GM21786 (cell line): Measurements from ENCODE around the gene TEX30.
"Not testable (repeated sequence)": the region's sequence is repeated elsewhere in the genome, so short reads cannot be mapped to it uniquely, and the experiment has no call there.

ENCODE experiments used
- ATAC-seq: cut with Tn5 transposase; IDR thresholded peaks from one replicate; pipeline ENCODE4 v1.9.1; 2021; ENCODE audit not compliant: unreplicated experiment

The TEX30 gene

DNA sequence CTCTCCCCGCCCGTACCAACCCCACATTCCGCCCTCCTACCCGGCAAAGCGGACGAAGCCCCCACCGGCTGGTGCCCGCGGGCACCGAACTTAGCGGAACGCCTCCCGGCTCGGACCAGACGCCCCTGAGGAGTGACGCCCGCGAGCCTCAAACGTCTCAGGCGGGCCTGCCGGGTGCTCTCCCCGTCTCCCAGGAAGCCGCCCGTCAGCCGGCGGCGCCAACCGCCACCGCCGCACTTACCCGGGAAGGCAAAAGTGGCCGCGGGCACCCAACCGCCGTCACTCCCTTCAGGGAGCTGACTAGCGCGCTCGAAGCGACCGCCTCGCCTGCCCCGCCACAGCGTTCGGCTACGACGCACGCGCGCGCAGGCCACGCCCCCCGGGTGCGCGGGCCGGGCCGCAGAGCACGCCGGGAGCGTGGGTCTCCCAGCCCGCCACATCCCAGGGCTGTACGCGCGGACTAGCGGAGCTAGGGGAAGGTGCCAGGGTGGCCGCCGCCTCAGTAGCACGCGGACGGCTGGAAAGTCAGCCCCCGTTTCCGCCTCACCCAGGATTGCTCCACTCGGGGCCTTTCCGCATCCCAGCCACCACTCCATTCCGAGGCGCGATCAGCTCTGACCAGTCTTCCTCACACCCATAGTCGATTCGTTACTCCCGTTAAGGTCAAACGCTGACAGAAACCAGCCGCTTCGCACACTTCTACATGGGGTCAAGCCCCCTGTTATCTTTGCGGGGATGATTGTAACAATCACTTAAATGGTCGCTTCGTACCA is at the start of gene TEX30:
TSS of gene TEX30 (minus strand) at position 346 of the 773 bp plus-strand sequence. CDS start 3,760 bp downstream, outside the sequence.
- peak; percentile 90 for ATAC-seq

DNA sequence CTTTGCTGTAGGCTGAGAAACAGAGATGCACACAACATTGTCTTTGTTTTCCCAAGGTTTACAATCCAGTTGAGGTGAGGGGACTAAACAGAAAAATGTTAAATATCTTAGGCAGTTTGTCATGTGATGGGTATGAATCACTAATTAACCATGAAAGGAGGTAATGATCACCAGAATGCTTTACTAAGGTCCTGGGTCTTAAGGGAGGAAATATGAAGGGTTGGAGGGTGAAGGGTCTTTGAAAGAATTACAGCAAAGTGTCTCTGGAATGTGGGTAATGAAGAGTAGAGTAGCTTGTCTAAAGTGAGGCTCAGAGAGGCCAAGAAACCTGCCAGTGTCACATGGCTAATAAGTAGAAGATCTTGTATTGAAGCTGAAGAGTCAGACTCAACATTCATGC is 44.3 kb upstream of the TEX30 start:
- ATAC-seq: no peak

DNA sequence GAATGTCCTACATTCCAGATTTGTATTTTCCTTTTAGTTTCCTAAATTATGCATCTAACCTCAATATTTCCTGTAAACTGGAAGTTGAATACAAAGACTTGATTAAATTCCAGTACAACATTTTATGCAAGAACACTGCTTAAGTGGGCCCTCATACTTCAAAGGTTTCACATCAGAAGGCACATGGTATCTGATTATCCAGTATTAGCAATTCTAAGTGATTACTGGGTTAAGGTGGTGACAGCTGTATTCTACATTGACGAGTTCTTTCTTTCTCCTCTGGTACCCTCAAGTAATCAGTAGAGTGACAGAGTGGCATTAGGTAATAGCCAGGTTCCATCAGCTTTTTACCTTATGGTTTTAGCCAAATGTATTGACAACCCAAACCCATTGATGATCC is 43.7 kb upstream of the TEX30 start:
- no peak for ATAC-seq

GRCh38 chr13:102816708-102817107 is 43.1 kb upstream of the TEX30 start:
- no peak for ATAC-seq

DNA sequence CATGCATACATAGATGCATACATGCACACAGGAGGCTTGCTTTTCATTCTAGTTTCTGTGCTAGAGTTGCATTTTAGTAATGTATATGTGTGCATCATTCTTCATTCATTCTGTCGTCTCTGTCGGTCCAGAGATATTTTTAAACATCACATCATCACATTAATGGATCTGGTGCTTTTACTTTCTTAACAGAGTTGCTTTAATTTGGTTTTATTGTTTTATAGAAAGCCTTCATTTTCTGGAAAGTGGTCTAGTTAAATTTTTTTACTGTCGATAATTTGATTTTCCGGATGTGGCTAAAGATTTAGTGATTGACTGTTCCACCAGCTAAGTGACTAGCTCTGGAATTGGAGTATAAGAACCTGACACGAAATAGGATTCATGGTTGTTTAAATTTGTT is 42.2 kb upstream of the TEX30 start:
- ATAC-seq: no peak

DNA sequence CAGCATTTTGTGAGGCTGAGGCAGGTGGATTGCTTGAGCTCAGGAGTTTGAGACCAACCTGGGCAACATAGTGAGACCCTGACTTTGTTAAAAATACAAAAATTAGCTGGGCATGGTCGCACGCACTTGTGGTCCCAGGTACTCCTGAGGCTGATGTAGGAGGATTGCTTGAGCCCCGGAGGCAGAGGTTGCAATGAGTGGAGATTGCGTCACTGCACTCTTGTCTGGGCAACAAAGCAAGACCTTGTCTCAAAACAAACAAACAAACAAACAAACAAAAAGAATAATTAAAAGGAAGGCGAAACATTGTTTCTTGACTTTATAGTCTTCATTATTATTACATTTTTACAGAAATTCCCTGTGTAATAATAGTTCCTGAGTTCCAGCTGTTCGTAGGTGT is 41.2 kb upstream of the TEX30 start:
- ATAC-seq: no peak

GRCh38 chr13:102814025-102814607 is 40.5 kb upstream of the TEX30 start:
- no peak for ATAC-seq

- ATAC-seq: no peak
Measured at GRCh38 chr13:102812611-102813287, 39.2 kb upstream of the TEX30 start.

DNA sequence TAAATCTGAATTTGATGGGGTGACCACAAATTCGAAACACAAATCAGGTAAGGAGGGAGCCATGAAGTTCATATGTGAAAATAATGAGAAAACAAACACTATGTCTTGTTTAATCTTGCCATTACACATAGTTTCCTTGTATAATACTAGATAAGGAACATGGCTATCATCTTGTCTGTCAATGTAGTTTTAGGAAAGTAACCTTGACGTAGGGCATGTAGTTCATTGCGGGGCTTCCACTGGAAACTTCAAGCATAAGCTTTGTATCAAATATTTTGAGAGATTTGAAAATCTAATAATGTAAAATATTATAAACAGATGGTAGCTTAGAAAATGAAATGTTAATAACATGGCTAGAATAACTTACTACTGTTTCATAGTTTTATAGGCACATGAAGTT is 34.1 kb upstream of the TEX30 start:
- no peak for ATAC-seq

DNA sequence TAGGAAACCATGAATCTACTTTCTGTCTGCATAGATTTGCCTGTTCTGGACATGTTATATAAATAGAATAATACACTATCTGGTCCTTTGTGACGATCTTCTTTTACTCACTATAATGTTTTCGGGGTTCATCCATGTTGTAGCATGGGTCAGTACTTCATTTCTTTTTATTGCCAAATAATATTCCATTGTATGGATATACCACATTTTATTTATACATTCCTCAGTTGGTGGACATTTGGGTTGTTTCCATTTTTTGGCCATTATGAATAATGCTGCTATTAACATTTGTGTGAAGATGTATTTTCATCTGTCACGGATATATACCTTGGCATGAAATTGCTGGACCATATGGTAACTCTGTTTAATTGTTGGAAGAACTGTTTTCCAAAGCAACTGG is 32.1 kb upstream of the TEX30 start:
- ATAC-seq: no peak

- ATAC-seq: peak; percentile 67
Measured at GRCh38 chr13:102800145-102801041, 26.8 kb upstream of the TEX30 start.

DNA sequence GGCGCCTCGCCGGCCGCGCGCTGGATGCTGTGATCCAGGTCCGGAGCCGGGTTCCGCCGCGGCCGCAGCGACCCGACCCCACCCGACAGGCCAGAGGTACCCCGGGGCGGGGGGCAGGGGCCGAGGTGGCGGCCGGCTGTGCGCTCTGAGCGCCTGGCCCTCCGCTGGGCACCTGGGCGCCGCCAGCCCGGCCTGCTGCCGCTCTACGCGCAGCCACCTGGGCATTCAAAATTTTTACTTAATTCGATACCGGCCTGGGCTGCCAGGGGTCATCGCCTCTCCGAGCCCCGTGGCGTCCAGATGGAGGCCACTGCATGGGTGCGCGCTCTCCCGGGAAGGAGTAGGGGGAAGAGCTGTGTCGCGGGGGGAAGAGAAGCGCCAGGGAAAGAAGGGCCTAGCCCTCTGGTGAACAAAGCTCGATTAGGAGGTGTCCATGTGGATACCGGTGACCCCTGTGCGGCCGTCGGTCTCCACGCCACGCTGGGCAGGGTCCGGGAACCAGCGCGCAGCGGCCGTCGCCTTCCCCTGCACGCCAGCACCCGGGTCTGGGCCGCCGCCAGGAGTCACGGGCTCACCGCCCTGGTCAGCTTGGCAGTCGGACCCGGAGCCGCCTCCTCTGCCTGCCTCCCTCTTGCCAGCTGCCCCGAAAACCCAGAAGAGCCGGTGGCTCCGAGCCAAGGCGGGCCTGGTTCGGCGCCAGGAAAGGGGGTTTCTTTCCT is 26.0 kb upstream of the TEX30 start:
- peak; percentile 3 for ATAC-seq

GRCh38 chr13:102798581-102799425 is 25.2 kb upstream of the TEX30 start, which contains the start of the genes BIVM and POGLUT2:
BIVM (plus strand) TSS chr13:102799119; CDS start chr13:102807268, 8,149 bp downstream.
POGLUT2 (minus strand) TSS chr13:102798976; CDS start chr13:102798670, 306 bp downstream.
- peak; percentile 83 for ATAC-seq

DNA sequence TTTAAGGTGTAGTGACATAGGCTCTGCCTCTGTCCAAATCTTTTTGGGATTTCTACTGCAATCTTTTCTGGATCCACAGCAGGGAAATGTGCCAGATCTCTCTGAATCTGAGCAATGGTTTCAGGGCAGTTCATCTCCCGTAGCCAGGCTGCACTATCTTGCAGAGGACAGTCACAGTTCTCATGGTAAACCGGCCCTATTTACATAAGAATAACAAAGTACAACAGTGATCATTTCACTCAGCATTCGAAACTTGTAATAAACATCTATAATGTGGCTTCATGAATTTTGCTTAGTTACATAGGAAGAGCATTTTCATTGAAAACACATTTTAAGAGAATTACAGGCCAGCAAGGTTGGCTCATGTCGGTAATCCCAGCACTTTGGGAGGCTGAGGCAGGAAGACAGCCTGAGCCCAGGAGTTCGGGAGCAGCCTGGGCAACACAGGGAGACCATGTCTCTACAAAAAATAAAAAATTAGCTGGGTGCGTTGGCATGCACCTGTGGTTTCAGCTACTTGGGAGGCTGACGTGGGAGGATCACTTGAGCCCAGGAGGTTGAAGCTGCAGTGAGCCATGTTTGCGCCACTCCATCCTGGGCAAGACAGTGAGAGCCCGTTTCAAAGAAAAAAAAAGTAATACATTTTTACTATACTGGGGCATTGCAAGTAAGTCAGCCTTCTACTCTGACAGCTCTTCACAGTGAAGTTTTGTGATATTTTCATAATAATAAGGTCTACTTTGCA is 20.2 kb upstream of the TEX30 start:
- ATAC-seq: no peak

GRCh38 chr13:102792396-102792795 is 18.8 kb upstream of the TEX30 start:
- ATAC-seq: no peak

- no peak for ATAC-seq
Measured at GRCh38 chr13:102788683-102789082, 15.1 kb upstream of the TEX30 start.

- ATAC-seq: no peak
Measured at GRCh38 chr13:102784483-102784882, 10.9 kb upstream of the TEX30 start.

DNA sequence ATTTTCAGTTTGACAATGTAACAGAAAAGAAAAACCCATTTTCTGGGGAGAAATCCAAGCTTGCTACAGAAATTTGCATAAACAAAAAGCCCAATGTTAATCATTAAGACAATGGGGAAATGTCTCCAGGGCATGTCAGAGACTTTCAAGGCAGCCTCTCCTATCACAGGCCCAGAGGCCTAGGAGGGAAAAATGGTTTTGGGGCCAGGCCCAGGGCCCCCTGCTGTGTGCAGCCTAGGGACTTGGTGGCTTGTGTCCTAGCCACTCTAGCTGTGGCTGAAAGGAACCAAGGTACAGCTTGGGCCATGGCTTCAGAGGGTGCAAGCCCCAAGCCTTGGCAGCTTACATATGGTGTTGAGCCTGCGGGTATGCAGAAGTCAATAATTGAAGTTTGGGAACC is 8.0 kb upstream of the TEX30 start:
- ATAC-seq: no peak

DNA sequence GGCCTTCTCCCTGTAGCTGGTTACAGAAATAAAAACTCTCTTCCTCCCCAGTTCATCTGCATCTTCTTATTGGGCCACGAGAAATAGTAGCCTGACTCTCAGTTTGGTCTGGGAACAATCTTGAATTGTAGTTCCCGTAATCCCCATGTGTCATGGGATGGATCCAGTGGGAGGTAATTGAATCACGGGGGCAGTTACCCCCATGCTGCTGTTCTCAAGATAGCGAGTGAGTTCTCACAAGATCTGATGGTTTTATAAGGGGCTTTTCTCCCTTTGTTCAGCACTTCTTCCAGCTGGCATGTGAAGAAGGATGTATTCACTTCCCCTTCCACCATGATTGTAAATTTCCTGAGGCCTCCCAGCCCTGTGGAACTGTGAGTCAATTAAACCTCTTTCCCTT is 7.1 kb upstream of the TEX30 start:
- ATAC-seq: not testable (repeated sequence)
